HL-60 (cell line): ENCODE results near the gene EPB41.
"Not testable (repeated sequence)": the region's sequence is repeated elsewhere in the genome, so short reads cannot be mapped to it uniquely, and the experiment has no call there.

Experiments used
- CTCF ChIP-seq: IDR thresholded peaks from one replicate; pipeline ENCODE4 v1.5.1; 2011; ENCODE audit warnings: low read length, control low read depth, inconsistent platforms; ENCODE audit not compliant: insufficient read depth
- GABPA ChIP-seq: IDR thresholded peaks from 2 replicates; pipeline ENCODE4 v1.6.1; 2012; ENCODE audit warnings: low read depth
- POLR2AphosphoS5 ChIP-seq: IDR thresholded peaks from 2 replicates; pipeline ENCODE4 v1.6.1; 2012; ENCODE audit warnings: low read depth
- REST ChIP-seq: IDR thresholded peaks from 2 replicates; pipeline ENCODE4 v1.6.1; 2012; ENCODE audit warnings: low read depth; ENCODE audit not compliant: insufficient replicate concordance
- SPI1 ChIP-seq: IDR thresholded peaks from 2 replicates; pipeline ENCODE4 v1.6.1; 2012; ENCODE audit warnings: low read depth, mild to moderate bottlenecking, borderline replicate concordance

DNA sequence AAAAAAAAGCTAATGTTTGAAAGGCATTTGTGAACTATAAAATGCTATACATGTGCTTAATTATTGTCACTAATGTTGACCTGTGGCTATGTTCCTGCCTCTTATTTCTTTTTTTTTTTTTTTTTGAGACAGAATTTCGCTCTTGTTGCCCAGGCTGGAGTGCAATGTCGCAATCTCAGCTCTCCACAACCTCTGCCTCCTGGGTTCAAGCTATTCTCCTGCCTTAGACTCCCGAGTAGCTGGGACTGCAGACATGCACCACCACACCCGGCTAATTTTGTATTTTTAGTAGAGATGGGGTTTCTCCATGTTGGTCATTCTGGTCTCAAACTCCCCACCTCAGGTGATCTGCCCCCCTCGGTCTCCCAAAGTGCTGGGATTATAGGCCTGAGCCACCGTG is 193.7 kb downstream of the EPB41 start:
- TF ChIP-seq CTCF, SPI1, POLR2AphosphoS5, GABPA, REST: not testable (repeated sequence)
